Glutamatergic neuron (in vitro differentiated cells): Measurements from ENCODE around the gene SPRR1A. TPM values are rescaled to one million over a fixed set of nuclear protein-coding genes. Genes with fewer than 3 reads are reported as not detected.

ENCODE experiments used
- DNase-seq: peaks from one replicate; pipeline ENCODE4 v3.0.0; 2022
- H3K27ac Mint-ChIP-seq: one replicate; pipeline ENCODE4 v1.8.0; 2020; ENCODE audit warnings: mild to moderate bottlenecking, mixed read lengths, inconsistent platforms; ENCODE audit not compliant: unreplicated experiment
- H3K27me3 Mint-ChIP-seq: one replicate; pipeline ENCODE4 v1.8.0; 2020; ENCODE audit warnings: mild to moderate bottlenecking, moderate library complexity, mixed read lengths, inconsistent platforms; ENCODE audit not compliant: unreplicated experiment
- H3K36me3 Mint-ChIP-seq: one replicate; pipeline ENCODE4 v1.8.0; 2020; ENCODE audit warnings: mild to moderate bottlenecking, mixed read lengths, inconsistent platforms; ENCODE audit not compliant: unreplicated experiment
- H3K4me1 Mint-ChIP-seq: one replicate; pipeline ENCODE4 v1.8.0; 2020; ENCODE audit warnings: mild to moderate bottlenecking, low read depth, mixed read lengths, inconsistent platforms; ENCODE audit not compliant: unreplicated experiment
- H3K4me3 Mint-ChIP-seq: one replicate; pipeline ENCODE4 v1.8.0; 2020; ENCODE audit warnings: mild to moderate bottlenecking, mixed read lengths, inconsistent platforms; ENCODE audit not compliant: unreplicated experiment
- H3K9me3 Mint-ChIP-seq: one replicate; pipeline ENCODE4 v1.8.0; 2020; ENCODE audit warnings: mild to moderate bottlenecking, moderate library complexity, mixed read lengths, inconsistent platforms; ENCODE audit not compliant: unreplicated experiment
- CTCF ChIP-seq: fragments of 200-600 bp; sonication (generic); IDR thresholded peaks from one replicate; pipeline ENCODE4 v1.5.0; 2021; ENCODE audit not compliant: partially characterized antibody, unreplicated experiment
- total RNA-seq: library from RNA; stranded (reverse); fragmentation: NEBNext Ultra II Directional; extraction: Animal tissue kit (Norgen Biotek cat#: 25700); gene quantifications from one replicate; pipeline ENCODE4 v1.2.1, GENCODE V29; 2021; ENCODE audit not compliant: unreplicated experiment

Gene SPRR1A
- total RNA-seq, 1 donor from 2014 or later = not detected

GRCh38 chr1:152993186-152993585, 9.3 kb downstream of the SPRR1A start:
- no peak overlapping the region for H3K4me3 Mint-ChIP-seq
- no peaks in the 10 kb centered on the region for H3K9me3 Mint-ChIP-seq
- no peak for TF ChIP-seq CTCF
- H3K4me1 Mint-ChIP-seq = no peaks in the 10 kb centered on the region
- H3K36me3 Mint-ChIP-seq = no peaks in the 10 kb centered on the region
- no peak overlapping the region for H3K27ac Mint-ChIP-seq
- H3K27me3 Mint-ChIP-seq = no peaks in the 10 kb centered on the region
- DNase-seq = no peak

- no peaks in the 10 kb centered on the region for H3K4me1 Mint-ChIP-seq
- H3K4me3 Mint-ChIP-seq = no peak overlapping the region
- H3K27me3 Mint-ChIP-seq = no peaks in the 10 kb centered on the region
- H3K36me3 Mint-ChIP-seq = no peaks in the 10 kb centered on the region
- H3K9me3 Mint-ChIP-seq = no peaks in the 10 kb centered on the region
- DNase-seq = no peak
- no peak for TF ChIP-seq CTCF
- H3K27ac Mint-ChIP-seq = no peak overlapping the region
These were observed 12.0 kb downstream of the SPRR1A start for GRCh38 chr1:152995842-152996241.

GRCh38 chr1:152996633-152997400, 12.9 kb downstream of the SPRR1A start:
- no peaks in the 10 kb centered on the region for H3K27me3 Mint-ChIP-seq
- H3K4me1 Mint-ChIP-seq = no peaks in the 10 kb centered on the region
- no peaks in the 10 kb centered on the region for H3K9me3 Mint-ChIP-seq
- TF ChIP-seq CTCF = no peak
- no peak overlapping the region for H3K27ac Mint-ChIP-seq
- H3K4me3 Mint-ChIP-seq = no peak overlapping the region
- no peak for DNase-seq
- no peaks in the 10 kb centered on the region for H3K36me3 Mint-ChIP-seq

- no peak for TF ChIP-seq CTCF
- DNase-seq = no peak
- H3K36me3 Mint-ChIP-seq = no peaks in the 10 kb centered on the region
- H3K4me1 Mint-ChIP-seq = no peaks in the 10 kb centered on the region
- H3K27ac Mint-ChIP-seq = no peak overlapping the region
- no peaks in the 10 kb centered on the region for H3K9me3 Mint-ChIP-seq
- no peak overlapping the region for H3K4me3 Mint-ChIP-seq
- no peaks in the 10 kb centered on the region for H3K27me3 Mint-ChIP-seq
These were observed 14.0 kb downstream of the SPRR1A start for GRCh38 chr1:152997901-152998300.

- H3K36me3 Mint-ChIP-seq = no peaks in the 10 kb centered on the region
- no peaks in the 10 kb centered on the region for H3K27me3 Mint-ChIP-seq
- H3K4me1 Mint-ChIP-seq = no peaks in the 10 kb centered on the region
- H3K4me3 Mint-ChIP-seq = no peak overlapping the region
- no peak overlapping the region for H3K27ac Mint-ChIP-seq
- no peak for TF ChIP-seq CTCF
- DNase-seq = no peak
- no peaks in the 10 kb centered on the region for H3K9me3 Mint-ChIP-seq
These were observed 14.6 kb downstream of the SPRR1A start for GRCh38 chr1:152998476-152998875.
